HG03066 (cell line): ENCODE data around the gene ZNF98.

ENCODE experiments used
- ATAC-seq: cut with Tn5 transposase; IDR thresholded peaks from one replicate; pipeline ENCODE4 v1.9.1; 2021; ENCODE audit warnings: low read depth; ENCODE audit not compliant: unreplicated experiment

ZNF98 gene

GRCh38 chr19:22422211-22422610 is at the start of gene ZNF98:
TSS of gene ZNF98 (minus strand) at chr19:22422346. CDS start at chr19:22422224, 122 bp downstream.
- ATAC-seq = no peak

GRCh38 chr19:22446605-22447004 is 24.5 kb upstream of the ZNF98 start:
- no peak for ATAC-seq

GRCh38 chr19:22438011-22438410 is 15.9 kb upstream of the ZNF98 start:
- no peak for ATAC-seq

- ATAC-seq = no peak
Measured at GRCh38 chr19:22427960-22428913, 6.1 kb upstream of the ZNF98 start.

- no peak for ATAC-seq
Measured at GRCh38 chr19:22427547-22427946, 5.4 kb upstream of the ZNF98 start.

GRCh38 chr19:22426901-22427300 is 4.8 kb upstream of the ZNF98 start:
- no peak for ATAC-seq

- ATAC-seq = no peak
Measured at GRCh38 chr19:22421797-22422196, 349 bp downstream of the ZNF98 start.

GRCh38 chr19:22354665-22355064 is 67.5 kb downstream of the ZNF98 start:
- ATAC-seq = no peak
